Measurements from ENCODE around the gene FOXP1. TPM values are rescaled to one million over a fixed set of nuclear protein-coding genes. Genes with fewer than 3 reads are reported as not detected.
A peak's percentile ranks its signal among the peaks of the same experiment; 100 is the strongest.

The FOXP1 gene
- total RNA-seq, 2 experiments from 2014 or later = 116 to 131 TPM

- POLR2A ChIA-PET = no interaction called here
- no peaks in the 10 kb centered on the region for H3K27me3 Mint-ChIP-seq
- no peaks in the 10 kb centered on the region for H3K9me3 Mint-ChIP-seq
- CTCF ChIA-PET = interaction anchor here (0.7 to 1.6 kb wide), 8 partner anchors 8 to 71 kb away, joined by 3 to 6 read pairs (median 3); no protein-coding TSS in a partner anchor
- no peak overlapping the region for H3K27ac Mint-ChIP-seq
- H3K36me3 Mint-ChIP-seq (ENCODE audit: low read depth) = peaks cover 25% of the 10 kb centered on the region
- no peak overlapping the region for H3K4me3 Mint-ChIP-seq
- peaks cover 67% of the 10 kb centered on the region for H3K4me1 Mint-ChIP-seq
- no peak for DNase-seq
These were observed 523.0 kb downstream of the FOXP1 start for GRCh38 chr3:71060536-71060935.

DNA sequence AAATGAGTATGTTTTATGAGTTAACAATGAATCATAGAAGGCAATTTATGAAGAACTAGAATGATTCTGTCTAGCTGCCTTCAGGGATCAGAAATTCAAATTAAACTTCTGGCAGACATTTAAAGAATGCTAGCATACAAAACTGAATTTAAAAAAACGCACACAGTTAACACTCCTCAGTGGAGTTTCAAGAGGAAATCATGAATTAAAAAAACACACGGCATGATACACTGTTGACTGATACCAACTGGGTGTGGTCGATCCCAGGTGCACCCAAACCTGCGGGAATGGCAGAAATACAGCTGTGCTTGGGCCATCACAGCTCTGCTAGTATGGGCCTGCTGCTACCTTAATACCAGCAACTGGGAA is 526.0 kb downstream of the FOXP1 start:
- Mint-ChIP-seq H3K27me3 (no peaks in the 10 kb centered on the region), H3K4me1 (peaks cover 96% of the 10 kb centered on the region), H3K27ac (peak overlapping the region; percentile 79), H3K4me3 (peak overlapping the region; percentile 52), H3K36me3 (ENCODE audit: low read depth) (peaks cover 48% of the 10 kb centered on the region), H3K9me3 (no peaks in the 10 kb centered on the region)
- no peak for DNase-seq
- ChIA-PET POLR2A (no interaction called here), CTCF (interaction anchor here (0.7 to 1.3 kb wide), 2 partner anchors 11 to 574 kb away, joined by 3 read pairs; no protein-coding TSS in a partner anchor)

GRCh38 chr3:71056327-71056726 is 527.2 kb downstream of the FOXP1 start:
- H3K27ac Mint-ChIP-seq = no peak overlapping the region

GRCh38 chr3:71055257-71056001 is 528.1 kb downstream of the FOXP1 start:
- no peak overlapping the region for H3K27ac Mint-ChIP-seq
- no peaks in the 10 kb centered on the region for H3K9me3 Mint-ChIP-seq
- H3K36me3 Mint-ChIP-seq (ENCODE audit: low read depth) = peaks cover 56% of the 10 kb centered on the region
- peaks cover 96% of the 10 kb centered on the region for H3K4me1 Mint-ChIP-seq
- CTCF ChIA-PET = interaction anchor here (3.6 kb wide), 1 partner anchor 9 kb away, joined by 9 read pairs; no protein-coding TSS in a partner anchor
- H3K4me3 Mint-ChIP-seq = no peak overlapping the region
- H3K27me3 Mint-ChIP-seq = no peaks in the 10 kb centered on the region
- POLR2A ChIA-PET = no interaction called here
- no peak for DNase-seq

More at GRCh38 chr3:71056327-71056726, 527.2 kb downstream of the FOXP1 start:
- H3K4me1 Mint-ChIP-seq = peaks cover 96% of the 10 kb centered on the region
- POLR2A ChIA-PET = no interaction called here
- DNase-seq = no peak
- H3K27me3 Mint-ChIP-seq = no peaks in the 10 kb centered on the region
- H3K9me3 Mint-ChIP-seq = no peaks in the 10 kb centered on the region
- CTCF ChIA-PET = interaction anchor here (3.6 kb wide), 1 partner anchor 8 kb away, joined by 9 read pairs; no protein-coding TSS in a partner anchor
- H3K4me3 Mint-ChIP-seq = no peak overlapping the region
- peaks cover 51% of the 10 kb centered on the region for H3K36me3 Mint-ChIP-seq (ENCODE audit: low read depth)

GRCh38 chr3:71054312-71054711 is 529.2 kb downstream of the FOXP1 start:
- H3K27ac Mint-ChIP-seq = no peak overlapping the region
- H3K36me3 Mint-ChIP-seq (ENCODE audit: low read depth) = peaks cover 62% of the 10 kb centered on the region

GRCh38 chr3:71053495-71053894 is 530.0 kb downstream of the FOXP1 start:
- Mint-ChIP-seq H3K27me3 (no peaks in the 10 kb centered on the region), H3K4me1 (peaks cover 97% of the 10 kb centered on the region), H3K9me3 (no peaks in the 10 kb centered on the region), H3K27ac (no peak overlapping the region), H3K4me3 (no peak overlapping the region), H3K36me3 (ENCODE audit: low read depth) (peaks cover 70% of the 10 kb centered on the region)
- ChIA-PET CTCF (interaction anchor here (3.6 kb wide), 1 partner anchor 11 kb away, joined by 9 read pairs; no protein-coding TSS in a partner anchor), POLR2A (no interaction called here)
- no peak for DNase-seq

More at GRCh38 chr3:71054312-71054711, 529.2 kb downstream of the FOXP1 start:
- ChIA-PET CTCF (interaction anchor here (3.6 kb wide), 1 partner anchor 10 kb away, joined by 9 read pairs; no protein-coding TSS in a partner anchor), POLR2A (no interaction called here)
- Mint-ChIP-seq H3K4me3 (no peak overlapping the region), H3K9me3 (no peaks in the 10 kb centered on the region), H3K27me3 (no peaks in the 10 kb centered on the region), H3K4me1 (peaks cover 96% of the 10 kb centered on the region)
- DNase-seq = no peak

DNA sequence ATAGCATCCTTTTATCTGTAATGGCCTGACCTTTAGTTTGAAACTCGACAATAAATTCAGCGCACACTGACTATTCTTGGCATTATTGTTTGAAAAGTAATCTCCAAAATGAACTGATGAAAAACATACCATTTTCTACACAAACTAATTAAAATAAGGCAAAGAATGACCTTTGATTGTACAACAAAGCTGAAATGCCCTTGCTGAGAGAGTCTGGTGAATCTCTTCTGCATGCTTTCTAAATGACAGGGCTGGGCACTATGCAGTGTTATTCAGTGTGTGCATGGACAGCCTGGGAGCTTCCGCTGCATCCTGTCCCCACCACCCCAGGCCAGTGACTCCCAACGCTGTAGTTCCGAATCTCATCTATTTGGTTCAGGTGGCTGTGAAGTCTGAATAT is 530.8 kb downstream of the FOXP1 start:
- H3K36me3 Mint-ChIP-seq (ENCODE audit: low read depth) = peaks cover 75% of the 10 kb centered on the region

GRCh38 chr3:71051893-71052687 is 531.4 kb downstream of the FOXP1 start:
- Mint-ChIP-seq H3K4me3 (no peak overlapping the region), H3K9me3 (no peaks in the 10 kb centered on the region), H3K27me3 (no peaks in the 10 kb centered on the region), H3K27ac (peak overlapping the region; percentile 39), H3K36me3 (ENCODE audit: low read depth) (peaks cover 77% of the 10 kb centered on the region), H3K4me1 (peaks cover 99% of the 10 kb centered on the region)
- no peak for DNase-seq
- POLR2A ChIA-PET = interaction anchor here (0.6 kb wide), 1 partner anchor 14 kb away, joined by 3 read pairs; no protein-coding TSS in a partner anchor
- CTCF ChIA-PET = interaction anchor here (0.7 to 1.3 kb wide), 4 partner anchors 8 to 469 kb away, joined by 3 to 5 read pairs (median 3); no protein-coding TSS in a partner anchor

More for the DNA sequence above, 530.8 kb downstream of the FOXP1 start:
- H3K4me1 Mint-ChIP-seq = peaks cover 98% of the 10 kb centered on the region
- H3K27me3 Mint-ChIP-seq = no peaks in the 10 kb centered on the region
- H3K27ac Mint-ChIP-seq = no peak overlapping the region
- CTCF ChIA-PET = interaction anchor here (0.8 to 1.3 kb wide), 2 partner anchors 8 to 9 kb away, joined by 3 to 5 read pairs; no protein-coding TSS in a partner anchor
- DNase-seq = no peak
- H3K4me3 Mint-ChIP-seq = no peak overlapping the region
- H3K9me3 Mint-ChIP-seq = no peaks in the 10 kb centered on the region
- POLR2A ChIA-PET = interaction anchor here (0.6 kb wide), 1 partner anchor 14 kb away, joined by 3 read pairs; no protein-coding TSS in a partner anchor

GRCh38 chr3:71051259-71051595 is 532.3 kb downstream of the FOXP1 start:
- no peaks in the 10 kb centered on the region for H3K27me3 Mint-ChIP-seq
- ChIA-PET POLR2A (no interaction called here), CTCF (interaction anchor here (0.6 to 0.7 kb wide), 2 partner anchors 12 to 391 kb away, joined by 3 to 4 read pairs; no protein-coding TSS in a partner anchor)
- peak overlapping the region; percentile 2 for H3K4me3 Mint-ChIP-seq
- H3K9me3 Mint-ChIP-seq = no peaks in the 10 kb centered on the region
- peaks cover 83% of the 10 kb centered on the region for H3K36me3 Mint-ChIP-seq (ENCODE audit: low read depth)
- peaks cover 99% of the 10 kb centered on the region for H3K4me1 Mint-ChIP-seq
- peak overlapping the region; percentile 90 for H3K27ac Mint-ChIP-seq
- DNase-seq = no peak

- DNase-seq = peak; percentile 57
- H3K4me3 Mint-ChIP-seq = peak overlapping the region; percentile 2
- no peaks in the 10 kb centered on the region for H3K9me3 Mint-ChIP-seq
- H3K36me3 Mint-ChIP-seq (ENCODE audit: low read depth) = peaks cover 85% of the 10 kb centered on the region
- peaks cover 99% of the 10 kb centered on the region for H3K4me1 Mint-ChIP-seq
- no peaks in the 10 kb centered on the region for H3K27me3 Mint-ChIP-seq
- peak overlapping the region; percentile 90 for H3K27ac Mint-ChIP-seq
- ChIA-PET CTCF (interaction anchor here (0.6 to 1.1 kb wide), 2 partner anchors 9 to 392 kb away, joined by 3 to 4 read pairs; no protein-coding TSS in a partner anchor), POLR2A (no interaction called here)
These were observed 532.8 kb downstream of the FOXP1 start for GRCh38 chr3:71050538-71051258.

DNA sequence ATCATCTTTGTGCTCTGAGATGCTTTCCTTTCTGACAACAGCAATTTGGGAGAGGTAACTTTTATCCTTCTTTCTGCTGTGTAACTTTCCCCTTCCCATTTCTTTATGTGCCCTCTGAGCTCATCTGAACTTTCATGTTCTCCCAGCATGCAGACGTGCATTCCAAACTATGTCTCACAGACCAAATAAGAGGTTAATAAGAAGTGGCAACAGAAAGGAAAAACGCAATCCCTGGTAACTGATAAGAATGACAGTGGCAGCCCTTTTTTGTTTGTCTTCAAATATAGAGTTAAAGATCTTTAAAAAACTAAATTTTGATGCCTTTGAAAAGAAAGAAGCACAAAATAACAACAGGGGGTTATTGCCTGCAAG is 533.4 kb downstream of the FOXP1 start:
- peaks cover 99% of the 10 kb centered on the region for H3K4me1 Mint-ChIP-seq
- ChIA-PET POLR2A (no interaction called here), CTCF (interaction anchor here (1.1 kb wide), 1 partner anchor 10 kb away, joined by 3 read pairs; no protein-coding TSS in a partner anchor)
- H3K27ac Mint-ChIP-seq = peak overlapping the region; percentile 90
- H3K9me3 Mint-ChIP-seq = no peaks in the 10 kb centered on the region
- H3K4me3 Mint-ChIP-seq = no peak overlapping the region
- H3K27me3 Mint-ChIP-seq = no peaks in the 10 kb centered on the region
- peaks cover 86% of the 10 kb centered on the region for H3K36me3 Mint-ChIP-seq (ENCODE audit: low read depth)
- no peak for DNase-seq

DNA sequence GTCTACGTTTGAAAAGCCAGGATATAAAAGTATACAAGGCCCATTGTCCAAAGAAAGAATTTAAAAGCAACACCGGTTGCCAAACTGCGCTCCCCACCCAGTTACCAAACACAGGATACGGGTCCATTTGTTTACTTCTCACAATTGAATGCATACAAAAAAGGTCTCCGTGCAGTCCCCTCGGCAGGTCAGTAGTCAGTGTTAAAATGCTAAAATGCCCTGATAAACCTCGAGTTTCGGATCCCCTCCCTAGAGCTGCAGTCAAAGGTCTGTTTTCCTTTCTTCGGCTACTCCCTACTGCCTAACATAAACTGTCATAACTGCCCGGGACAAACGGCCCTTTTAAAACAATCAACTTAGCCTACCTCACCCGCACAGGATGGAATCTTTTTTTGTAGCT is 534.6 kb downstream of the FOXP1 start:
- H3K4me1 Mint-ChIP-seq = peaks cover 99% of the 10 kb centered on the region
- H3K27me3 Mint-ChIP-seq = no peaks in the 10 kb centered on the region
- ChIA-PET POLR2A (no interaction called here), CTCF (interaction anchor here (0.7 to 0.8 kb wide), 2 partner anchors 47 to 414 kb away, joined by 3 to 4 read pairs; no protein-coding TSS in a partner anchor)
- H3K27ac Mint-ChIP-seq = peak overlapping the region; percentile 67
- DNase-seq = no peak
- no peaks in the 10 kb centered on the region for H3K9me3 Mint-ChIP-seq
- peaks cover 90% of the 10 kb centered on the region for H3K36me3 Mint-ChIP-seq (ENCODE audit: low read depth)
- H3K4me3 Mint-ChIP-seq = no peak overlapping the region

Measured in activated CD4-positive, alpha-beta T cell treated with anti-CD3 and anti-CD28 coated beads, Interleukin-2, amount 10 ng/mL, durations not matched to agents 7 days and 5 days (primary cell).